Endodermal cell (in vitro differentiated cells): ENCODE results near the gene PRKAG3. TPM values are rescaled to one million over a fixed set of nuclear protein-coding genes. Genes with fewer than 3 reads are reported as not detected.

Source experiments
- DNase-seq: peaks from one replicate; pipeline ENCODE4 v3.0.0-alpha.2; 2017
- H3K27ac ChIP-seq: 2 replicates; pipeline ENCODE4 v1.5.1; 2013; ENCODE audit warnings: mild to moderate bottlenecking, low read depth, low read length, moderate library complexity
- H3K27me3 ChIP-seq: 2 replicates; pipeline ENCODE4 v1.6.1; 2013; ENCODE audit warnings: mild to moderate bottlenecking, low read length, moderate library complexity; ENCODE audit not compliant: insufficient read depth, control insufficient read depth, poor library complexity, severe bottlenecking
- H3K36me3 ChIP-seq: 2 replicates; pipeline ENCODE4 v1.7.0; 2013; ENCODE audit warnings: mild to moderate bottlenecking, low read length, moderate library complexity; ENCODE audit not compliant: control insufficient read depth, insufficient read depth
- H3K4me1 ChIP-seq: one replicate; pipeline ENCODE4 v1.7.0; 2013; ENCODE audit warnings: low read length; ENCODE audit not compliant: control insufficient read depth, insufficient read depth
- H3K4me3 ChIP-seq: 2 replicates; pipeline ENCODE4 v1.5.1; 2013; ENCODE audit warnings: mild to moderate bottlenecking, low read length, moderate library complexity
- H3K9ac ChIP-seq: 2 replicates; pipeline ENCODE4 v1.6.1; 2013; ENCODE audit warnings: mild to moderate bottlenecking, low read length, moderate library complexity; ENCODE audit not compliant: poor library complexity, severe bottlenecking; ENCODE audit errors: extremely low read depth
- H3K9me3 ChIP-seq: 2 replicates; pipeline ENCODE4 v1.6.1; 2013; ENCODE audit warnings: mild to moderate bottlenecking, low read length, moderate library complexity; ENCODE audit not compliant: control insufficient read depth
- H3K27ac Mint-ChIP-seq: 2 replicates; pipeline ENCODE4 v1.8.0; 2020; ENCODE audit warnings: mixed read lengths
- H3K27me3 Mint-ChIP-seq: 2 replicates; pipeline ENCODE4 v1.8.0; 2021; ENCODE audit warnings: mild to moderate bottlenecking, mixed read lengths; ENCODE audit not compliant: insufficient read depth
- H3K36me3 Mint-ChIP-seq: 2 replicates; pipeline ENCODE4 v1.8.0; 2020; ENCODE audit warnings: low read depth, mixed read lengths
- H3K4me1 Mint-ChIP-seq: 2 replicates; pipeline ENCODE4 v1.8.0; 2020; ENCODE audit warnings: mixed read lengths
- H3K4me3 Mint-ChIP-seq: 2 replicates; pipeline ENCODE4 v1.8.0; 2020; ENCODE audit warnings: mild to moderate bottlenecking, moderate library complexity, mixed read lengths
- H3K9me3 Mint-ChIP-seq: 2 replicates; pipeline ENCODE4 v1.8.0; 2020; ENCODE audit warnings: mild to moderate bottlenecking, mixed read lengths
- CTCF ChIP-seq: fragments of 200-600 bp; sonication (generic); conservative IDR thresholded peaks from 2 replicates; pipeline ENCODE4 v1.5.0; 2021; ENCODE audit warnings: antibody characterized with exemption, mild to moderate bottlenecking
- WGBS, 2 experiments: methylation state at CpG; one replicate each; pipeline versions ENCODE4 v1.1.5 to v1.1.7; 2013; ENCODE audit warnings: missing lambda C conversion rate in 2 of 2, mixed read lengths in 1 of 2; ENCODE audit not compliant: insufficient coverage in 1 of 2, insufficient read length in 1 of 2; 5-methylcytosine and 5-hydroxymethylcytosine counted together
- total RNA-seq, 2 donors: library from RNA; stranded (reverse); fragmentation: NEBNext Ultra II Directional in 1 of 2; extraction: Animal tissue kit (Norgen Biotek cat#: 25700) in 1 of 2; gene quantifications; 2 replicates in 1 of 2; 3 replicates in 1 of 2; pipeline ENCODE4 v1.2.1, GENCODE V29; 2021

The PRKAG3 gene
- total RNA-seq, 2 donors from 2014 or later = not detected

DNA sequence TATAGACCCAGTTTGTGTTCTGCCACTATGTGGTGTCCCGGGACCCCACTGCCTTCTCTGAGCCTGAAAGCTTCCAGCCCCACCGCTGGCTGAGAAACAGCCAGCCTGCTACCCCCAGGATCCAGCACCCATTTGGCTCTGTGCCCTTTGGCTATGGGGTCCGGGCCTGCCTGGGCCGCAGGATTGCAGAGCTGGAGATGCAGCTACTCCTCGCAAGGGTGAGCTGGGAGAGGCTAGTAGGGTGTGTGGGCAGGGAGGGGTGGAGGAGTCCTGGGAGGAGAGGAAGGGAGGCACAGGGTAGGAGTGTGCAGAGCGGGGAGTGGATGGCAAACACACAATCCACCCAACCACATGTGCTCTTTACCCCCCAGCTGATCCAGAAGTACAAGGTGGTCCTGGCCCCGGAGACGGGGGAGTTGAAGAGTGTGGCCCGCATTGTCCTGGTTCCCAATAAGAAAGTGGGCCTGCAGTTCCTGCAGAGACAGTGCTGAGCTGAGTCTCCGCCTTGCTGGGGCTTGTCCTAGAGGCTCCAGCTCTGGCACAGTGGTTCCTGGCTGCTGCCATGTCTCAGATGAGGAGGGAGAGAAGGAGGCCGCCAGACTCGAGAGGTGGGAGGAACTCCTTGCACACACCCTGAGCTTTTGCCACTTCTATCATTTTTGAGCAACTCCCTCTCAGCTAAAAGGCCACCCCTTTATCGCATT is 16.9 kb downstream of the PRKAG3 start:
- Histone ChIP-seq H3K36me3 (peaks cover 58% of the 10 kb centered on the region), H3K9ac (no peak overlapping the region), H3K4me3 (no peak overlapping the region), H3K9me3 (no peaks in the 10 kb centered on the region), H3K4me1 (no peaks in the 10 kb centered on the region), H3K27ac (no peak overlapping the region), H3K27me3 (no peaks in the 10 kb centered on the region)
- TF ChIP-seq CTCF = no peak
- Mint-ChIP-seq H3K4me1 (no peaks in the 10 kb centered on the region), H3K36me3 (peaks cover 73% of the 10 kb centered on the region), H3K9me3 (no peaks in the 10 kb centered on the region), H3K4me3 (no peak overlapping the region), H3K27ac (no peak overlapping the region), H3K27me3 (no peaks in the 10 kb centered on the region)
- no peak for DNase-seq
- 93 to 95% methylated on average over 3 to 12 of the region's 13 CpGs for WGBS, 2 experiments

DNA sequence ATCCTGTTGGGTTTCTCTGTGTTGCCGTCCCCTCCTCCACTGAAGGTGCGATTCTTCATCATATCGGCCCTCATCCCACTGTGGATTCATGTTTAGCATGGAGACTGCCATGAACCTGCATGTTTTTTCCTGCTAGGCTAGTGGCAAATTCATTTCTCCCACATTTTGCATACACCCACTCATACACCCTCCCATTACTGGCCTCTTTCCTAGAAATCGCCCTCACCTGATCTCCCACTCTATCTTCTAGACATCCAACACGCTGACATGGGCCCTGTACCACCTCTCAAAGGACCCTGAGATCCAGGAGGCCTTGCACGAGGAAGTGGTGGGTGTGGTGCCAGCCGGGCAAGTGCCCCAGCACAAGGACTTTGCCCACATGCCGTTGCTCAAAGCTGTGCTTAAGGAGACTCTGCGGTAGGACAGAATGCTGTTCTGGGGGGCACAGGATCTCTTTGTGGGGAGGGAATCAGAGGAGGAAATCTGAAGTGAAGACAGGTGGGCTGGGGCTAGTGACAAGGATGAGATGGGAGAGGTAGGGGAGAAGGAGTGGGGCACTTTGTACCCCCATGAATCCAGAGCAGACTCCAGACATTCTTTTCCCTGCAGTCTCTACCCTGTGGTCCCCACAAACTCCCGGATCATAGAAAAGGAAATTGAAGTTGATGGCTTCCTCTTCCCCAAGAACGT is 17.7 kb downstream of the PRKAG3 start:
- Histone ChIP-seq H3K36me3 (peaks cover 56% of the 10 kb centered on the region), H3K27me3 (no peaks in the 10 kb centered on the region), H3K4me3 (no peak overlapping the region), H3K4me1 (no peaks in the 10 kb centered on the region), H3K27ac (no peak overlapping the region), H3K9me3 (no peaks in the 10 kb centered on the region), H3K9ac (no peak overlapping the region)
- peaks cover 75% of the 10 kb centered on the region for H3K36me3 Mint-ChIP-seq
- no peaks in the 10 kb centered on the region for H3K27me3 Mint-ChIP-seq
- 93 to 94% methylated on average over 6 to 11 of the region's 11 CpGs for WGBS, 2 experiments
- H3K4me1 Mint-ChIP-seq = no peaks in the 10 kb centered on the region
- no peaks in the 10 kb centered on the region for H3K9me3 Mint-ChIP-seq
- no peak overlapping the region for H3K4me3 Mint-ChIP-seq
- TF ChIP-seq CTCF = no peak
- no peak overlapping the region for H3K27ac Mint-ChIP-seq
- DNase-seq = no peak

GRCh38 chr2:218812861-218813260 is 18.7 kb downstream of the PRKAG3 start:
- no peak overlapping the region for H3K27ac Mint-ChIP-seq
- WGBS, 2 experiments = 80 to 94% methylated on average over 2 to 4 of the region's 5 CpGs
- no peak overlapping the region for H3K4me3 Mint-ChIP-seq
- Histone ChIP-seq H3K27ac (no peak overlapping the region), H3K27me3 (no peaks in the 10 kb centered on the region), H3K4me1 (no peaks in the 10 kb centered on the region), H3K9ac (no peak overlapping the region), H3K4me3 (no peak overlapping the region), H3K9me3 (no peaks in the 10 kb centered on the region), H3K36me3 (peaks cover 46% of the 10 kb centered on the region)
- H3K9me3 Mint-ChIP-seq = no peaks in the 10 kb centered on the region
- H3K27me3 Mint-ChIP-seq = no peaks in the 10 kb centered on the region
- DNase-seq = no peak
- no peaks in the 10 kb centered on the region for H3K4me1 Mint-ChIP-seq
- H3K36me3 Mint-ChIP-seq = peaks cover 67% of the 10 kb centered on the region
- TF ChIP-seq CTCF = no peak
